ENCODE results near the gene TNPO3.

DNA sequence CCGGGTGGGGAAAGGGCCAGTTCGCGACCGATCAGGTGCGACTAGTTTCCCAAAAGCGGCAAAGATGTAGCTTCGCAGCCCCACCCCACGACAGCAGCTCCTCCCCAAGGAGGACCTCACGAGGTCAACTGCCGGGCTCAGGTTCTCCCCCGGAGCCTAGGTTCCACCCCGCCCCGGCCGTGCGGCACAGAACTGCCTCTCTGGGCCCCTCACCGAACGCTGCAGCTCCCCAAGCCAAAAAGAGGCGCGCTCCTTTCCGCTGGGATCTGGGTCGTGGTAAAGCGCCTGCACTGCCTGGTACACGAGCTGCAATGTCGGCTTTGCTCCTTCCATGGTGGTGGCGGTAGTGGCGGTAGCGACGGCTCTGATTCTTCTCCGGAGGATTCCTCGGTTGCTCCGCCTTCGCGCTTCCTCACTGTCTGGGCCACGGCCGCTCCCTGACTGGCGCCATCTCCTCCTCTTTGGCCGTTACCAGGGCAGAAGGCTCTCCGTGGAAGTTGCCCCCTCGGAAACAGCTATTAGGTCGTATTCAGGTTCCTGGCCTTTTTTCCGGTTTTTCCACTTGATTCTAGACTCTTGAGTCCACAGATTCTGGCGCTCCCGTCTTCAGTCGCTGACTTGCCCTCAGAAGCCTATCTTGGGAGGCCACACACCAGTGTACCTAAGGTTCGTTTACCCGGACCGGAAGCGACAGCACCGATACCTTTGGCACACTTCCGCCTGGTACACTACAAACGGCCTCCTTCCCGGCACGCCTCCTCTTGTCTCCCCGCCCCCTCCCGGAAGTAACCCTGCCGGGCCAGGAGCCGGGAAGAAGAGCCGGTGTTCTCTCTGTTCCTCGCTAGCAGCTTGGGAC lies at the start of gene TNPO3:
- TF ChIP-seq, protein P1, sequence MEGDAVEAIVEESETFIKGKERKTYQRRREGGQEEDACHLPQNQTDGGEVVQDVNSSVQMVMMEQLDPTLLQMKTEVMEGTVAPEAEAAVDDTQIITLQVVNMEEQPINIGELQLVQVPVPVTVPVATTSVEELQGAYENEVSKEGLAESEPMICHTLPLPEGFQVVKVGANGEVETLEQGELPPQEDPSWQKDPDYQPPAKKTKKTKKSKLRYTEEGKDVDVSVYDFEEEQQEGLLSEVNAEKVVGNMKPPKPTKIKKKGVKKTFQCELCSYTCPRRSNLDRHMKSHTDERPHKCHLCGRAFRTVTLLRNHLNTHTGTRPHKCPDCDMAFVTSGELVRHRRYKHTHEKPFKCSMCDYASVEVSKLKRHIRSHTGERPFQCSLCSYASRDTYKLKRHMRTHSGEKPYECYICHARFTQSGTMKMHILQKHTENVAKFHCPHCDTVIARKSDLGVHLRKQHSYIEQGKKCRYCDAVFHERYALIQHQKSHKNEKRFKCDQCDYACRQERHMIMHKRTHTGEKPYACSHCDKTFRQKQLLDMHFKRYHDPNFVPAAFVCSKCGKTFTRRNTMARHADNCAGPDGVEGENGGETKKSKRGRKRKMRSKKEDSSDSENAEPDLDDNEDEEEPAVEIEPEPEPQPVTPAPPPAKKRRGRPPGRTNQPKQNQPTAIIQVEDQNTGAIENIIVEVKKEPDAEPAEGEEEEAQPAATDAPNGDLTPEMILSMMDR (conservative IDR thresholded peaks at IDR 0.05; ENCODE audit: low read length) = peak; percentile 36; the same call in 1 of the 2 replicates
- no peak for TF ChIP-seq EZH2phosphoT487 (IDR thresholded peaks at IDR 0.05; ENCODE audit: borderline replicate concordance, low read depth, low read length)
